ENCODE measurements around the gene SLC6A19. TPM values are rescaled to one million over a fixed set of nuclear protein-coding genes. Genes with fewer than 3 reads are reported as not detected.

The SLC6A19 gene
- total RNA-seq, 1 experiment from 2014 or later: not detected

DNA sequence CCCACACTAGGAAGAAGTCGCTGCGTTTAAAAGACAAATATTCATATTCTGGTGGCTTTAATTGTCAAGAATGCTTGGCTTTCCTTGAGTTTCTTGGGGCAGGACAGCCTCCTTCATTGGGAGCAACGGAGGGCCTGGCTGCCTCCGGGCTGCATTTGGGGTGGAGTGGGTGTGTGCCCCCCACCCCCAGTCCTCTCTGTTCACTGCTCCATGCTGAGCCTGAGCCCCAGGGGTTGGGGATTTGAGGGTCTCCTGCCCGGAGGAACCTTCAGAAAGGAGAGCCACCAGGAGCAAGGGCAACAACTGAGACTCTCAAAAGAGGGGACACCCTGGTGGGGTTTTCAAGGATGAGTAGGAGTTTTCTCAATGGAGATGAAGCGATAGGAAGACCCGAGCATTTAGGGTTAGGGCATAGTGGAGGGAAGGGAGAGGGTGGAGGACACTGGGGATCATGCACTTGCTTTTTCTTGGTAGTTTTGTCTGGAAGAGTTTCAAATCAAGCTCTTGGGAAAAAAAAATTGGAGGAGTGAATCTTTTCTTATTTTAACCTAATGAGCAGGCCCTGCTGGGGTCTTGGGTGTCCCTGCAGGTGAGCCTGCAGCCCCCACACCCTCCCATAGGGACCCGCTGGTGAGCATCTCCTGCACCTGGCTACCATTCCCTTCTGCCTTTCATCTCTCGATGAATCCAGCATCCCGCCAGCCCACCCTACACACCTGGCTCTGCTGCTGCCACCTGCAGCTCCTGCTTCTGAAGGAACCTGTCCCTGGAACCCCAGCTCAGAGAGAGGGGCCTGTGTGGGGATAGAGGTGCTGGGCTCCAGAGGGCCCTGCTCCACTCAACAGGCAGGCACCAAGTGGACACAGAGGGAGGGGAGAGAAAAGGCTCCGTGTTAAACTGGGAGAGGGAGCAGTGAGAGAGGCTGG, 4.1 kb downstream of the SLC6A19 start:
- TF ChIP-seq, protein P1, sequence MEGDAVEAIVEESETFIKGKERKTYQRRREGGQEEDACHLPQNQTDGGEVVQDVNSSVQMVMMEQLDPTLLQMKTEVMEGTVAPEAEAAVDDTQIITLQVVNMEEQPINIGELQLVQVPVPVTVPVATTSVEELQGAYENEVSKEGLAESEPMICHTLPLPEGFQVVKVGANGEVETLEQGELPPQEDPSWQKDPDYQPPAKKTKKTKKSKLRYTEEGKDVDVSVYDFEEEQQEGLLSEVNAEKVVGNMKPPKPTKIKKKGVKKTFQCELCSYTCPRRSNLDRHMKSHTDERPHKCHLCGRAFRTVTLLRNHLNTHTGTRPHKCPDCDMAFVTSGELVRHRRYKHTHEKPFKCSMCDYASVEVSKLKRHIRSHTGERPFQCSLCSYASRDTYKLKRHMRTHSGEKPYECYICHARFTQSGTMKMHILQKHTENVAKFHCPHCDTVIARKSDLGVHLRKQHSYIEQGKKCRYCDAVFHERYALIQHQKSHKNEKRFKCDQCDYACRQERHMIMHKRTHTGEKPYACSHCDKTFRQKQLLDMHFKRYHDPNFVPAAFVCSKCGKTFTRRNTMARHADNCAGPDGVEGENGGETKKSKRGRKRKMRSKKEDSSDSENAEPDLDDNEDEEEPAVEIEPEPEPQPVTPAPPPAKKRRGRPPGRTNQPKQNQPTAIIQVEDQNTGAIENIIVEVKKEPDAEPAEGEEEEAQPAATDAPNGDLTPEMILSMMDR (conservative IDR thresholded peaks at IDR 0.05; ENCODE audit: low read depth, low read length): no peak
- no peak for TF ChIP-seq EZH2 (IDR thresholded peaks at IDR 0.05; ENCODE audit: low read length, unreplicated experiment)
- no peak for TF ChIP-seq EZH2phosphoT487 (IDR thresholded peaks at IDR 0.05; ENCODE audit: borderline replicate concordance, low read length)
- intact Hi-C loops (cut with micrococcal nuclease): no loop called here
- Histone ChIP-seq H3K79me2 (ENCODE audit: low read length) (no peaks in the 10 kb centered on the region), H3K36me3 (ENCODE audit: low read depth, low read length) (no peaks in the 10 kb centered on the region), H3F3A (ENCODE audit: low read length, unreplicated experiment) (no peaks in the 10 kb centered on the region), H3K27me3 (ENCODE audit: low read length) (peaks cover 18% of the 10 kb centered on the region), H3K4me3 (ENCODE audit: low read length) (no peak overlapping the region), H3K27ac (ENCODE audit: low read length) (no peak overlapping the region), H2AFZ (ENCODE audit: low read length) (no peak overlapping the region), H4K20me1 (ENCODE audit: low read length) (no peaks in the 10 kb centered on the region), H3K9ac (ENCODE audit: low read length) (no peak overlapping the region), H3K9me3 (ENCODE audit: low read length) (no peaks in the 10 kb centered on the region), H3K4me2 (ENCODE audit: low read length) (no peak overlapping the region), H3K9me2 (replicated peaks; ENCODE audit: low read length) (no peaks in the 10 kb centered on the region), H3K4me1 (ENCODE audit: insufficient read depth, low read length) (no peaks in the 10 kb centered on the region)
- ChIA-PET POLR2A (ENCODE audit: unreplicated experiment) (no interaction called here), CTCF (interaction anchor here (1.1 kb wide), 2 partner anchors 31 to 439 kb away, joined by 6 to 7 read pairs; no protein-coding TSS in a partner anchor)
- no TSS peak for BruUV-seq (replicated peaks)
- ATAC-seq (no peak), DNase-seq (no peak)

DNA sequence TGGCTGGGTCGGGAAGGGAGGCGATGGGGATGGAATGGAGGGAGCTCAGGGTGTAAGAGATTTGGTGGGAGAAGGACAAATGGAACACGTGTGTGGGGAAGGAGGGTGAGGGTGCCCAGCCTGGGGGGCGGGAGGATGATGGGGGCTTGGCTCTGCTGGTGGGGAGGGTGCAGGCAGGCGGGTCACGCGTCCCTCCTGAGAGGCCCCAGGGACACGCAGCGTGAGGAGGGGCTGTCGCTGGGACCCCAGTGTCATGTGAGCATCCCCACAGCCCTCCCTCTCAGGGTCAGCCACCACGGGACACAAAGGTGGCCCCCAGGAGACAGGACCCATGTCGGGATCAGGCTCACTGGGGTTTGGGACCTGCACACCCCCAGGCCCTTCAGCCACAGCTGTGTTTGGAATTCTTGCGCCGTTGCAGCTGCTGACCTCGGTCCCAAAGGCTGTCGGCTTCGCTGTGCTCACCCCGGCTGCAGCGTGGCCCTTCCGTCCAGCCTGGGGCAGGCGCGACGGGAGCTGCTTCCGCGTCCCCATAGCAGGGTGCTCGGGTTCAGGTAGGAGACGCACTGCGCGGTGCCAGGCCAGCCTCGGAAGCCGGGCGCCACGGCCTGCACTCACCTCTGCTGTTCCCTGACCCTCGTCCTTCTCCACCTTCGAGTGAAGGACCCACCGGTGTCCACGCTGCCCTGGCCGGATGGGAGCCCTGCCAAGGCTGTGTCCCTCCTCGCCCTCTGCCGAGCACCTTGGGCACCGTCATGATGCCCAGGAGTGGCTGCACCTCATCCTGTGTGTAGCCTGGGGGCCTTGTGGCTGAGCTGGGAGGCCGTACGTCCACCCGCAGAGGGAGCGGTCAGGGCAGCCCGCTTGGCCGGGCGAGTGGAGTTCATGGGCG, 5.4 kb downstream of the SLC6A19 start:
- Histone ChIP-seq H3K4me1 (ENCODE audit: insufficient read depth, low read length) (no peaks in the 10 kb centered on the region), H3K9me2 (replicated peaks; ENCODE audit: low read length) (no peaks in the 10 kb centered on the region), H3K27ac (ENCODE audit: low read length) (no peak overlapping the region), H3F3A (ENCODE audit: low read length, unreplicated experiment) (no peaks in the 10 kb centered on the region), H3K9ac (ENCODE audit: low read length) (no peak overlapping the region), H2AFZ (ENCODE audit: low read length) (no peak overlapping the region), H3K4me3 (ENCODE audit: low read length) (no peak overlapping the region), H3K27me3 (ENCODE audit: low read length) (peaks cover 5% of the 10 kb centered on the region), H4K20me1 (ENCODE audit: low read length) (no peaks in the 10 kb centered on the region), H3K79me2 (ENCODE audit: low read length) (no peaks in the 10 kb centered on the region), H3K9me3 (ENCODE audit: low read length) (no peaks in the 10 kb centered on the region), H3K36me3 (ENCODE audit: low read depth, low read length) (no peaks in the 10 kb centered on the region), H3K4me2 (ENCODE audit: low read length) (no peak overlapping the region)
- TF ChIP-seq EZH2phosphoT487 (IDR thresholded peaks at IDR 0.05; ENCODE audit: borderline replicate concordance, low read length) (no peak), EZH2 (IDR thresholded peaks at IDR 0.05; ENCODE audit: low read length, unreplicated experiment) (no peak)
- TF ChIP-seq, protein P1 (conservative IDR thresholded peaks at IDR 0.05; ENCODE audit: low read depth, low read length): no peak
- BruUV-seq (replicated peaks): no TSS peak
- POLR2A ChIA-PET (ENCODE audit: unreplicated experiment): no interaction called here
- ATAC-seq: no peak
- intact Hi-C loops (cut with micrococcal nuclease): no loop called here
- DNase-seq: no peak
- CTCF ChIA-PET: no interaction called here
